Caco-2 (cell line): ENCODE measurements around the gene ACP2. TPM values are rescaled to one million over a fixed set of nuclear protein-coding genes. Genes with fewer than 3 reads are reported as not detected.

ENCODE experiments used
- BruUV-seq: library from RNA; stranded (reverse); fragments of 400-500 nt; replicated peaks from 2 replicates; lab custom pipeline; 2021; lab: Mats Ljungman, UMichigan
- CTCF ChIA-PET: fragments of 300-600 bp; sonication (Branson Sonifier 250); formaldehyde crosslinking; loops from one replicate; lab custom pipeline; 2022; ENCODE audit warnings: antibody characterized with exemption; lab: Charles Lee
- POLR2A ChIA-PET: fragments of 300-600 bp; sonication (Branson Sonifier 250); formaldehyde crosslinking; loops from one replicate; lab custom pipeline; 2022; ENCODE audit warnings: antibody characterized with exemption; lab: Charles Lee
- DNase-seq, 2 experiments: peaks; one replicate each; pipeline versions ENCODE4 v3.0.0 to v3.0.0-alpha.2; 2020 to 2022
- H3K27me3 ChIP-seq: replicated peaks from 2 replicates; pipeline ENCODE4 v1.6.0; 2011; ENCODE audit warnings: low read length; ENCODE audit not compliant: control insufficient read depth, insufficient read depth
- H3K36me3 ChIP-seq: 2 replicates; pipeline ENCODE4 v1.5.1; 2011; ENCODE audit warnings: low read length; ENCODE audit not compliant: control insufficient read depth, insufficient read depth
- H3K4me1 ChIP-seq: fragments of 250-450 bp; sonication (Bioruptor Pico); 2 replicates; pipeline ENCODE4 v1.5.1; 2020; ENCODE audit warnings: mild to moderate bottlenecking
- H3K4me3 ChIP-seq: 2 replicates; pipeline ENCODE4 v1.5.1; 2011; ENCODE audit warnings: low read depth, mild to moderate bottlenecking, control low read depth, low read length
- H3K9me3 ChIP-seq: fragments of 250-450 bp; sonication (Bioruptor Pico); 2 replicates; pipeline ENCODE4 v1.5.1; 2020; ENCODE audit warnings: mild to moderate bottlenecking, moderate library complexity
- H3K27ac Mint-ChIP-seq: one replicate; pipeline ENCODE4 v1.8.0; 2022; ENCODE audit warnings: mixed read lengths; ENCODE audit not compliant: unreplicated experiment
- H3K27me3 Mint-ChIP-seq: one replicate; pipeline ENCODE4 v1.8.0; 2022; ENCODE audit warnings: mixed read lengths; ENCODE audit not compliant: insufficient read depth, unreplicated experiment
- H3K36me3 Mint-ChIP-seq: one replicate; pipeline ENCODE4 v1.8.0; 2022; ENCODE audit warnings: mild to moderate bottlenecking, mixed read lengths; ENCODE audit not compliant: insufficient read depth, unreplicated experiment
- H3K4me1 Mint-ChIP-seq: one replicate; pipeline ENCODE4 v1.8.0; 2022; ENCODE audit warnings: low read depth, mixed read lengths; ENCODE audit not compliant: unreplicated experiment
- H3K4me3 Mint-ChIP-seq: one replicate; pipeline ENCODE4 v1.8.0; 2022; ENCODE audit warnings: mild to moderate bottlenecking, moderate library complexity, mixed read lengths; ENCODE audit not compliant: unreplicated experiment
- H3K9me3 Mint-ChIP-seq: one replicate; pipeline ENCODE4 v1.8.0; 2022; ENCODE audit warnings: mixed read lengths; ENCODE audit not compliant: unreplicated experiment
- intact Hi-C: fragments of 100-400 bp; cut with micrococcal nuclease; formaldehyde crosslinking; loops from one replicate; pipeline ENCODE4 v1.10.0; 2022; ENCODE audit not compliant: unreplicated experiment
- total RNA-seq: library from RNA; stranded (reverse); gene quantifications from 2 replicates; pipeline ENCODE4 v1.2.3, GENCODE V29; 2022
- TF ChIP-seq, protein P1 (sequence below), 2 experiments: fragments of 200-600 bp in 1 of 2; IDR thresholded peaks; 1 replicate in 1 of 2; 2 replicates in 1 of 2; pipeline versions ENCODE4 v1.5.1 to v1.8.0; 2011 to 2022; ENCODE audit warnings: antibody characterized with exemption in 1 of 2, control low read depth in 1 of 2, inconsistent platforms in 1 of 2, low read depth in 1 of 2, low read length in 1 of 2, mild to moderate bottlenecking in 1 of 2, moderate library complexity in 1 of 2; ENCODE audit not compliant: insufficient read depth in 1 of 2, severe bottlenecking in 1 of 2, unreplicated experiment in 1 of 2

ACP2 gene
- total RNA-seq, 1 experiment from 2014 or later = 44.7 TPM

DNA sequence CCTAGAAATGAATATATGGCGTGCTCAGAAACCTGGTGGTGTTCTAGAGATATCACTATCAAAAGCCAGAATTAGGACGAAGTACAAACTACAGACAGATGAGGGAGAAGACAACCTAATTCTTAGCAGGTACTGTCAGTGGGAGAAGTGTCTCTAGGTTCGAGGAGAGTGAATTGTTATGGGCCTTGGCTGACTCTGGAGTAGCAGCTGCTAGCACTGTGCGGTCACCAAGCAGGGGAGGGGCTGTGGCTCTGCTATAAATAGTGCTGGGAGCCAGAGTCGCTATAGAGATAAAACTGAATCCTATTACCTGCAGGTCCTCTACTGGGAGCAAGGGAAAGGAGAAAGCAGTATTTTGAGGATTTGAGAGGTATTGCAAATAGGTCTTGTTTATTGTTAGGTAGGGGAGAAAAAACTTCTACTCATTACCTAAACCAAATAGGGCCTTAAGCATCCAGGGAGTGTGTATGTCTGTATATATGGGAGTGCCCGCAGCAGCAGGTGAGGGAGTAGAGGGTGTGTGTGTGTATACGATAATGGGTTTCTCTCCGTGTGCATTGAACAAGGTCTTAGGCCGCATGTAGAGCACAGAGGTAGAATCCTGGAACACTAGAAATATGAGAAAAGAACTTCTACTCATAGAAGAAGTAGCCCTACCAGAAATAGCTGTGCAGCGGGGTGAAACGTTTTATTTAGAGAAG lies 23.5 kb upstream of the ACP2 start:
- peaks cover 8% of the 10 kb centered on the region for H3K36me3 ChIP-seq
- H3K9me3 Mint-ChIP-seq = no peaks in the 10 kb centered on the region
- H3K27me3 Mint-ChIP-seq = no peaks in the 10 kb centered on the region
- BruUV-seq = no TSS peak
- no peak overlapping the region for H3K4me3 ChIP-seq
- DNase-seq = no peak
- ChIA-PET CTCF (interaction anchor here (1.1 to 1.7 kb wide), 2 partner anchors 83 to 102 kb away, joined by 3 to 4 read pairs; no protein-coding TSS in a partner anchor), POLR2A (no interaction called here)
- H3K4me1 ChIP-seq = peaks cover 21% of the 10 kb centered on the region
- H3K27me3 ChIP-seq = no peaks in the 10 kb centered on the region
- H3K4me3 Mint-ChIP-seq = no peak overlapping the region
- H3K36me3 Mint-ChIP-seq = peaks cover 28% of the 10 kb centered on the region
- intact Hi-C loops = no loop called here
- H3K27ac Mint-ChIP-seq = peak overlapping the region; percentile 24
- TF ChIP-seq, protein P1, sequence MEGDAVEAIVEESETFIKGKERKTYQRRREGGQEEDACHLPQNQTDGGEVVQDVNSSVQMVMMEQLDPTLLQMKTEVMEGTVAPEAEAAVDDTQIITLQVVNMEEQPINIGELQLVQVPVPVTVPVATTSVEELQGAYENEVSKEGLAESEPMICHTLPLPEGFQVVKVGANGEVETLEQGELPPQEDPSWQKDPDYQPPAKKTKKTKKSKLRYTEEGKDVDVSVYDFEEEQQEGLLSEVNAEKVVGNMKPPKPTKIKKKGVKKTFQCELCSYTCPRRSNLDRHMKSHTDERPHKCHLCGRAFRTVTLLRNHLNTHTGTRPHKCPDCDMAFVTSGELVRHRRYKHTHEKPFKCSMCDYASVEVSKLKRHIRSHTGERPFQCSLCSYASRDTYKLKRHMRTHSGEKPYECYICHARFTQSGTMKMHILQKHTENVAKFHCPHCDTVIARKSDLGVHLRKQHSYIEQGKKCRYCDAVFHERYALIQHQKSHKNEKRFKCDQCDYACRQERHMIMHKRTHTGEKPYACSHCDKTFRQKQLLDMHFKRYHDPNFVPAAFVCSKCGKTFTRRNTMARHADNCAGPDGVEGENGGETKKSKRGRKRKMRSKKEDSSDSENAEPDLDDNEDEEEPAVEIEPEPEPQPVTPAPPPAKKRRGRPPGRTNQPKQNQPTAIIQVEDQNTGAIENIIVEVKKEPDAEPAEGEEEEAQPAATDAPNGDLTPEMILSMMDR (IDR thresholded peaks at IDR 0.05; ENCODE audit: insufficient read depth in 1 of 2, low read depth in 1 of 2, low read length in 1 of 2, severe bottlenecking in 1 of 2, unreplicated experiment in 1 of 2) = no peak
- H3K4me1 Mint-ChIP-seq = peaks cover 35% of the 10 kb centered on the region
- no peaks in the 10 kb centered on the region for H3K9me3 ChIP-seq

DNA sequence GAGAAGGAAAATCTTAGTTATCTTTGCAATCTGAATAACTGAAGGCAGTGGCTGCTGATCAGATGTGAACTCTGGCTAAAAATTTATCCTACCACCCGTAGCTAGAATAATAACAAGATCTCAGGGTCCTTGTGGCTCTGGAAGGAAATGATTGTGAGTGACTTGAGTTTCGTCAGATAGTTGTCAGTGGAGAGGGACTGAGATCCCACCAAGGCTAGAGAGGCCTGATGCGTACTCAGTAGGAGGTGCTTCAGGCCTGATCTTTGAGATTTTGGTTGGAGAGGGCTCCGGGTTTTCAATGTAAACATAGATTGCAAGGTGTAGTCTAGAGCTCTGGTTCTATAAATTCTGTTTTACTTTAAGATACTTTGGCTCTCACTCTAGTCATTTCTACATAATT lies 22.7 kb upstream of the ACP2 start:
- intact Hi-C loops = no loop called here
- no peaks in the 10 kb centered on the region for H3K27me3 Mint-ChIP-seq
- ChIA-PET CTCF (interaction anchor here (0.5 to 1.8 kb wide), 5 partner anchors 13 to 103 kb away, joined by 3 to 15 read pairs (median 3); partner anchors contain the start of gene NR1H3), POLR2A (interaction anchor here (0.5 to 1.1 kb wide), 4 partner anchors 14 to 673 kb away, joined by 3 to 8 read pairs (median 3); partner anchors contain the start of gene NR1H3)
- Histone ChIP-seq H3K9me3 (no peaks in the 10 kb centered on the region), H3K4me1 (peaks cover 21% of the 10 kb centered on the region), H3K27me3 (no peaks in the 10 kb centered on the region), H3K36me3 (peaks cover 5% of the 10 kb centered on the region; the same call in 1 of the 2 replicates), H3K4me3 (peak overlapping the region; percentile 92)
- BruUV-seq = TSS peak; percentile 43
- H3K27ac Mint-ChIP-seq = peak overlapping the region; percentile 93
- H3K4me3 Mint-ChIP-seq = peak overlapping the region; percentile 66
- no peaks in the 10 kb centered on the region for H3K9me3 Mint-ChIP-seq
- TF ChIP-seq, protein P1 (IDR thresholded peaks at IDR 0.05; ENCODE audit: insufficient read depth in 1 of 2, low read depth in 1 of 2, low read length in 1 of 2, severe bottlenecking in 1 of 2, unreplicated experiment in 1 of 2) = no peak
- H3K4me1 Mint-ChIP-seq = peaks cover 32% of the 10 kb centered on the region
- H3K36me3 Mint-ChIP-seq = peaks cover 22% of the 10 kb centered on the region
- no peak for DNase-seq

DNA sequence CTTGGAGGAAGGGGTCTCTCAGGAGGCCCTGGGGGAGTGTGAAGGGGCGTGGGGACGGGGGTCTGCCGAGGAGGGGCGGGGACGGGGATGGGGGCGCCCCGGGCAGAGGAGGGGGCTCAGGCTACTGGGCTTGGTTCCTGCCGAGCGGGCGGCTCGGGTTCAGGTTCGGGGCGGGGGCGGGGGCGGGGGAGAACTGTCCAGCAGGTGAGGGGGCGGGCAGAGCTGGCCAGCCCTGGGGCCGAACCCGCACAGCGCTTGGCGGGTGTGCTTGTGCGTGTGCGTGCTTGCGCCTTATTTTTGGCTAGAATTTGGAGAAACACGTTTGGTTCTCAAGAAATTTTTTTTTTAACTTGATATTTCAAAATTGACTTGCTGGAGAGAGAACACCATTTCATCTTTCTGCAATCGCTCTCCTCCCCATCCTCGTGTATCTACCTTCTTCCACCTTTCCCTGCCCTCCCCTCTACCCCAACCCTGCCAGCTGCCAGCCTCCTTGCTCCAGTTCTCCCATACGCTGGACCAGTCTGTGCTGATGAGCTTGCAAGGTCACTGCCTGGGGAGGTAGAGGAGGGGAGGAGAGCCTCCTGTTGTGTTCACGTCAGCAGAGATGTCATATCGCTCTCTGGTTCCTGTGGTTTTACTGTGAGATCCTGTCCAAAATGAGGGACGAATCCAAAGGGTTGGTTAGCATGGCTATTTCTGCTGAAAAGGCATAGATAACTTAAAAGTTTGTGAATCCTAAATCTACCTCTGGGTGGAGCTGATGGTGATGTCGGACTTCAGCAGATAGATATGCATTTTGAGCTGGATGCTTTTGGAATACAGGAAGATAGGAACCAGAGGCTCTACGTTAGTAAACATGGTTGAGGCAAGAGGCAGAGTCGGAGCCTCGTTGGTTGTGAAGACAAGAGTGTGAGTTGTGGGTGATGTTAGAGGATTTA lies 22.0 kb upstream of the ACP2 start:
- Mint-ChIP-seq H3K27me3 (no peaks in the 10 kb centered on the region), H3K4me1 (peaks cover 28% of the 10 kb centered on the region), H3K36me3 (peaks cover 14% of the 10 kb centered on the region), H3K4me3 (peak overlapping the region; percentile 66), H3K9me3 (no peaks in the 10 kb centered on the region), H3K27ac (peak overlapping the region; percentile 93)
- no TSS peak for BruUV-seq
- Histone ChIP-seq H3K4me1 (peaks cover 21% of the 10 kb centered on the region), H3K4me3 (peak overlapping the region; percentile 92), H3K36me3 (peaks cover 3% of the 10 kb centered on the region; the same call in 1 of the 2 replicates), H3K27me3 (no peaks in the 10 kb centered on the region), H3K9me3 (no peaks in the 10 kb centered on the region)
- intact Hi-C loops = no loop called here
- peak in 1 of 2 experiments; percentile 42 for DNase-seq
- ChIA-PET CTCF (interaction anchor here (0.5 to 1.8 kb wide), 5 partner anchors 12 to 104 kb away, joined by 3 to 15 read pairs (median 3); partner anchors contain the start of gene NR1H3), POLR2A (interaction anchor here (0.5 to 1.4 kb wide), 7 partner anchors 13 to 672 kb away, joined by 3 to 8 read pairs (median 3); partner anchors contain the start of genes DDB2 and NR1H3)
- TF ChIP-seq, protein P1 (IDR thresholded peaks at IDR 0.05; ENCODE audit: insufficient read depth in 1 of 2, low read depth in 1 of 2, low read length in 1 of 2, severe bottlenecking in 1 of 2, unreplicated experiment in 1 of 2) = no peak
